DOHH2 (cell line): ENCODE measurements around the gene CD247.

Experiments used
- H3F3A ChIP-seq: fragments of 200-600 bp; sonication (generic), shearing (Covaris generic); 2 replicates; pipeline ENCODE4 v1.6.0; 2016; ENCODE audit warnings: antibody characterized with exemption, mild to moderate bottlenecking; ENCODE audit not compliant: control insufficient read depth, insufficient read depth
- H3K27ac ChIP-seq: fragments of 200-600 bp; sonication (generic); 2 replicates; pipeline ENCODE4 v1.5.1; 2014; ENCODE audit warnings: low read depth, mild to moderate bottlenecking, low read length, moderate library complexity
- H3K27me3 ChIP-seq: fragments of 200-600 bp; sonication (generic); 2 replicates; pipeline ENCODE4 v1.6.1; 2014; ENCODE audit warnings: mild to moderate bottlenecking, low read length, mixed read lengths; ENCODE audit not compliant: control insufficient read depth
- H3K36me3 ChIP-seq: fragments of 200-600 bp; sonication (generic); 2 replicates; pipeline ENCODE4 v1.6.1; 2014; ENCODE audit warnings: mild to moderate bottlenecking, low read length, moderate library complexity, mixed read lengths; ENCODE audit not compliant: control insufficient read depth
- H3K4me1 ChIP-seq: fragments of 200-600 bp; sonication (generic); 2 replicates; pipeline ENCODE4 v1.6.1; 2014; ENCODE audit warnings: mild to moderate bottlenecking, low read length, mixed read lengths; ENCODE audit not compliant: control insufficient read depth
- H3K4me2 ChIP-seq: fragments of 200-600 bp; sonication (generic); 2 replicates; pipeline ENCODE4 v1.6.0; 2014; ENCODE audit warnings: mild to moderate bottlenecking, low read length, moderate library complexity
- H3K4me3 ChIP-seq: fragments of 200-600 bp; sonication (generic); 2 replicates; pipeline ENCODE4 v1.5.1; 2014; ENCODE audit warnings: mild to moderate bottlenecking, low read length, mixed read lengths
- H3K79me2 ChIP-seq: fragments of 200-600 bp; sonication (generic); 2 replicates; pipeline ENCODE4 v1.6.1; 2014; ENCODE audit warnings: mild to moderate bottlenecking, low read length, mixed read lengths; ENCODE audit not compliant: control insufficient read depth
- H3K9me2 ChIP-seq: fragments of 200-600 bp; sonication (generic); replicated peaks from 2 replicates; pipeline ENCODE4 v1.6.1; 2014; ENCODE audit warnings: mild to moderate bottlenecking, low read length, mixed read lengths; ENCODE audit not compliant: control insufficient read depth
- H3K9me3 ChIP-seq: fragments of 200-600 bp; sonication (generic); 2 replicates; pipeline ENCODE4 v1.6.1; 2014; ENCODE audit warnings: antibody characterized with exemption, low read length, mixed read lengths; ENCODE audit not compliant: control insufficient read depth, insufficient read depth
- H4K20me1 ChIP-seq: fragments of 200-600 bp; sonication (generic); 2 replicates; pipeline ENCODE4 v1.6.0; 2014; ENCODE audit warnings: low read depth, mild to moderate bottlenecking, antibody characterized with exemption, low read length, moderate library complexity; ENCODE audit not compliant: control insufficient read depth, insufficient read depth
- EZH2phosphoT487 ChIP-seq: fragments of 200-600 bp; sonication (generic); IDR thresholded peaks from 2 replicates; pipeline ENCODE4 v1.6.1; 2017; ENCODE audit warnings: borderline replicate concordance, mild to moderate bottlenecking, antibody characterized with exemption, low read length, moderate library complexity, mixed read lengths
- TF ChIP-seq, protein P1 (sequence below): fragments of 200-600 bp; sonication (generic); IDR thresholded peaks from one replicate; pipeline ENCODE4 v1.5.1; 2014; ENCODE audit warnings: antibody characterized with exemption, mild to moderate bottlenecking, low read depth, low read length; ENCODE audit not compliant: poor library complexity, severe bottlenecking

The CD247 gene

DNA sequence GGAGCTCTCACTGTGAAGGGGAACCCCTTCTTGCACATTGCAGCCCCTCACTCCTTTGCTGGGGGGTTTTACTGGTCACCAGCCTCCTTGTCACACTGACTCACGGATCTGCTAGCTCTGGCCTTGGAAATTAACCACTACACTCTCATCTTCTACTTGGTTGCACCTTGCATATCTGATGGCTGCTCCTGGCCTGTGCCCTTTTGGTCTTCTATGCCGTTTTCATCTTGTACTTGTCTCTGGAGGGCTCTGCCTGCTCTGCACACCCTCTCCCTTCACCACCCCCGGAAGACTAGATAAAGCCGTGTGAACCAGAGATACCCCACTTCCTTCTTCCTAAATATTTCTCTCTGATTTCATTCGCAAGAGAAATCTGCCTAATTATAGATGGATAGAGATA, 44.6 kb downstream of the CD247 start:
- Histone ChIP-seq H3F3A (no peaks in the 10 kb centered on the region), H3K79me2 (no peaks in the 10 kb centered on the region), H3K9me3 (no peaks in the 10 kb centered on the region), H3K27ac (no peak overlapping the region), H3K27me3 (no peaks in the 10 kb centered on the region), H3K4me2 (no peak overlapping the region), H4K20me1 (no peaks in the 10 kb centered on the region), H3K4me1 (no peaks in the 10 kb centered on the region), H3K4me3 (no peak overlapping the region), H3K36me3 (no peaks in the 10 kb centered on the region), H3K9me2 (no peaks in the 10 kb centered on the region)
- TF ChIP-seq, protein P1, sequence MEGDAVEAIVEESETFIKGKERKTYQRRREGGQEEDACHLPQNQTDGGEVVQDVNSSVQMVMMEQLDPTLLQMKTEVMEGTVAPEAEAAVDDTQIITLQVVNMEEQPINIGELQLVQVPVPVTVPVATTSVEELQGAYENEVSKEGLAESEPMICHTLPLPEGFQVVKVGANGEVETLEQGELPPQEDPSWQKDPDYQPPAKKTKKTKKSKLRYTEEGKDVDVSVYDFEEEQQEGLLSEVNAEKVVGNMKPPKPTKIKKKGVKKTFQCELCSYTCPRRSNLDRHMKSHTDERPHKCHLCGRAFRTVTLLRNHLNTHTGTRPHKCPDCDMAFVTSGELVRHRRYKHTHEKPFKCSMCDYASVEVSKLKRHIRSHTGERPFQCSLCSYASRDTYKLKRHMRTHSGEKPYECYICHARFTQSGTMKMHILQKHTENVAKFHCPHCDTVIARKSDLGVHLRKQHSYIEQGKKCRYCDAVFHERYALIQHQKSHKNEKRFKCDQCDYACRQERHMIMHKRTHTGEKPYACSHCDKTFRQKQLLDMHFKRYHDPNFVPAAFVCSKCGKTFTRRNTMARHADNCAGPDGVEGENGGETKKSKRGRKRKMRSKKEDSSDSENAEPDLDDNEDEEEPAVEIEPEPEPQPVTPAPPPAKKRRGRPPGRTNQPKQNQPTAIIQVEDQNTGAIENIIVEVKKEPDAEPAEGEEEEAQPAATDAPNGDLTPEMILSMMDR: no peak
- TF ChIP-seq EZH2phosphoT487: no peak

GRCh38 chr1:167472752-167473521, 45.4 kb downstream of the CD247 start:
- no peaks in the 10 kb centered on the region for H3K9me2 ChIP-seq
- H3K4me1 ChIP-seq: no peaks in the 10 kb centered on the region
- H3K9me3 ChIP-seq: no peaks in the 10 kb centered on the region
- no peaks in the 10 kb centered on the region for H3K36me3 ChIP-seq
- H4K20me1 ChIP-seq: no peaks in the 10 kb centered on the region
- no peak for TF ChIP-seq EZH2phosphoT487
- TF ChIP-seq, protein P1: no peak
- no peak overlapping the region for H3K4me3 ChIP-seq
- H3K4me2 ChIP-seq: no peak overlapping the region
- no peak overlapping the region for H3K27ac ChIP-seq
- no peaks in the 10 kb centered on the region for H3F3A ChIP-seq
- H3K27me3 ChIP-seq: no peaks in the 10 kb centered on the region
- no peaks in the 10 kb centered on the region for H3K79me2 ChIP-seq

DNA sequence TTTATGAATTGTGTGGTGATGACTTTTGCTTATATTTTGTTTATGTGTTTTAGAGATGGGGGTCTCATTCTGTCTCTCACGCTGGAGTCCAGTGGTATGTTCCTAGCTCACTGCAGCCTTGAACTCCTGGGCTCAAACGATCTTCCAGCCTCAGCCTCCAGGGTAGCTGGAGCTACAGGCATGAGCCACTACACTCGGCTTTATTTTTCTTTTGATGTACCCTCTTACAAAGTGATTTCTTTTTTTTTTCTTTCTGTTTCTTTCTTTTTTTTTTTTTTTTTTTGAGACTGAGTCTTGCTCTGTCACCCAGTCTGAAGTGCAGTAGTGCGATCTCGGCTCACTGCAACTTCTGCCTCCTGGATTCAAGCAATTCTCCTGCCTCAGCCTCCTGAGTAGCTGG, 46.8 kb downstream of the CD247 start:
- H3K4me2 ChIP-seq: no peak overlapping the region
- H3K27me3 ChIP-seq: no peaks in the 10 kb centered on the region
- TF ChIP-seq, protein P1: no peak
- TF ChIP-seq EZH2phosphoT487: no peak
- no peaks in the 10 kb centered on the region for H3K36me3 ChIP-seq
- no peaks in the 10 kb centered on the region for H3F3A ChIP-seq
- H3K4me1 ChIP-seq: no peaks in the 10 kb centered on the region
- H4K20me1 ChIP-seq: no peaks in the 10 kb centered on the region
- H3K27ac ChIP-seq: no peak overlapping the region
- H3K9me2 ChIP-seq: no peaks in the 10 kb centered on the region
- no peaks in the 10 kb centered on the region for H3K9me3 ChIP-seq
- H3K4me3 ChIP-seq: no peak overlapping the region
- H3K79me2 ChIP-seq: no peaks in the 10 kb centered on the region
